WERI-Rb-1 (cell line): Measurements from ENCODE around the gene SNX3.

Experiments
- DNase-seq: peaks from one replicate; pipeline ENCODE4 v3.0.0-alpha.2; 2020
- H3K27ac ChIP-seq: fragments of 250-450 bp; sonication (Bioruptor Pico); 2 replicates; pipeline ENCODE4 v1.5.1; 2020; ENCODE audit warnings: mild to moderate bottlenecking, moderate library complexity
- H3K27me3 ChIP-seq: fragments of 250-450 bp; sonication (Bioruptor Pico); 2 replicates; pipeline ENCODE4 v1.5.1; 2021; ENCODE audit warnings: mild to moderate bottlenecking, low read depth, moderate library complexity; ENCODE audit not compliant: insufficient read depth, severe bottlenecking
- H3K36me3 ChIP-seq: fragments of 250-450 bp; sonication (Bioruptor Pico); 2 replicates; pipeline ENCODE4 v1.5.1; 2020; ENCODE audit warnings: mild to moderate bottlenecking, moderate library complexity
- H3K4me3 ChIP-seq: 2 replicates; pipeline ENCODE4 v1.5.1; 2011; ENCODE audit warnings: low read depth, mild to moderate bottlenecking, control low read depth, low read length
- H3K9me3 ChIP-seq: fragments of 250-450 bp; sonication (Bioruptor Pico); 2 replicates; pipeline ENCODE4 v1.5.1; 2021; ENCODE audit warnings: mild to moderate bottlenecking, moderate library complexity; ENCODE audit not compliant: severe bottlenecking
- TF ChIP-seq, protein P1 (sequence below): IDR thresholded peaks from 2 replicates; pipeline ENCODE4 v1.5.1; 2011; ENCODE audit warnings: low read depth, mild to moderate bottlenecking, control low read depth, inconsistent platforms, low read length

SNX3 gene

DNA sequence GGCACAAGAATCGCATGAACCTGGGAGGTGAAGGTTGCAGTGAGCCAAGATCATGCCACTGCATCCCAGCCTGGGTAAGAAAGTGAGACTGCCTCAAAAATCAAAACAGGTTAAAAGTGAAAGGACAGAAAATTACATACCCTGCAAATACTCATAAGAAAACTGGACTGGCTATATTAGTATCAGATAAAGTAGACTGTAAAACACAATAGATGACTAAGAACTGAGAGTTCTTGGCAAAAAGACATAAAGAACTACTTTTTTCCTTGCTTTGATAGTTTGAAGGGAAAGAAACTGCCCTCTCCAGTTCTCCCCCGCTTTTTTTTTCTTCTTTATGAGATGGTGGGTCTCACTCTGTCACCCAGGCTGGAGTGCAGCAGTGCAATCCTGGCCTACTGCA is 17.0 kb downstream of the SNX3 start:
- H3K36me3 ChIP-seq = peaks cover 19% of the 10 kb centered on the region
- TF ChIP-seq, protein P1, sequence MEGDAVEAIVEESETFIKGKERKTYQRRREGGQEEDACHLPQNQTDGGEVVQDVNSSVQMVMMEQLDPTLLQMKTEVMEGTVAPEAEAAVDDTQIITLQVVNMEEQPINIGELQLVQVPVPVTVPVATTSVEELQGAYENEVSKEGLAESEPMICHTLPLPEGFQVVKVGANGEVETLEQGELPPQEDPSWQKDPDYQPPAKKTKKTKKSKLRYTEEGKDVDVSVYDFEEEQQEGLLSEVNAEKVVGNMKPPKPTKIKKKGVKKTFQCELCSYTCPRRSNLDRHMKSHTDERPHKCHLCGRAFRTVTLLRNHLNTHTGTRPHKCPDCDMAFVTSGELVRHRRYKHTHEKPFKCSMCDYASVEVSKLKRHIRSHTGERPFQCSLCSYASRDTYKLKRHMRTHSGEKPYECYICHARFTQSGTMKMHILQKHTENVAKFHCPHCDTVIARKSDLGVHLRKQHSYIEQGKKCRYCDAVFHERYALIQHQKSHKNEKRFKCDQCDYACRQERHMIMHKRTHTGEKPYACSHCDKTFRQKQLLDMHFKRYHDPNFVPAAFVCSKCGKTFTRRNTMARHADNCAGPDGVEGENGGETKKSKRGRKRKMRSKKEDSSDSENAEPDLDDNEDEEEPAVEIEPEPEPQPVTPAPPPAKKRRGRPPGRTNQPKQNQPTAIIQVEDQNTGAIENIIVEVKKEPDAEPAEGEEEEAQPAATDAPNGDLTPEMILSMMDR = no peak
- H3K9me3 ChIP-seq = no peaks in the 10 kb centered on the region
- no peak overlapping the region for H3K4me3 ChIP-seq
- H3K27me3 ChIP-seq = no peaks in the 10 kb centered on the region
- no peak for DNase-seq
- H3K27ac ChIP-seq = no peak overlapping the region

DNA sequence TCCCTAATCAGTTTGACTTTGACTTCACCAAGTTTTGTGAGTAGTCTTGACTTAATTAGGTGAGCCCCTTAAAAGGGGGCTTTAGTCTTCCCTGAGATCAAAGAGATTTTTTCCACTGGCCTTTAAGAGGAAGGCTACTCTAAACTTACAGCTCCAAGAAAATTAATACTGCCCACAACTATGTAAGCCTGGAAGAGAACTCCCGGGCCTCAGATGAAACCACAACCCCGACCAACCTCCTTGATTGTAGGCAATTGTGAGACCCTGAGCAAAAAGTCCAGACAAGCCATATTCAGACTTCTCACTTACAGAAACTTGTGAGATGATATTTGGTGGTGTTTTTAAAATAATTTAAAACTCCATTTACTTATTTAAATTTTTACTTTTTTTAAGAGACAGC is 18.1 kb downstream of the SNX3 start:
- no peak overlapping the region for H3K4me3 ChIP-seq

DNA sequence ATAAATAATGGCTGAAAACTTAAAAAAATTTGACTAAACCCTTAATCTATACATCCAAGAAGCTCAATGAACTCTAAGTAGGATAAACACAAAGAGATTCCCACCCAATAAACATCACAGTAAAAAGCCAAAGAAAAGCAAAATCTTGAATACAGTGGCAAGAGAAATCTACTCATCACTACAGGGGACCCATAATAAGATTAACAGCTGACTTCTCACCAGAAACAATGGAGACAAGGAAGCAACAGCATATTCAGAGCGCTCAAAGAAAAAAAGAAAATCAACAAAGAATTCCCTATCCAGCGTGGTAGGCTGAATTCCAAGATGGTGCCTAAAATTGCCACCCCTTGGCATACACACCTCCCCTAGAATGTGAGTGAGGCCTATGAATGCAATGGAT is 18.6 kb downstream of the SNX3 start:
- no peak overlapping the region for H3K4me3 ChIP-seq
- peaks cover 19% of the 10 kb centered on the region for H3K36me3 ChIP-seq
- no peak overlapping the region for H3K27ac ChIP-seq
- no peaks in the 10 kb centered on the region for H3K9me3 ChIP-seq
- no peaks in the 10 kb centered on the region for H3K27me3 ChIP-seq
- DNase-seq = no peak
- TF ChIP-seq, protein P1 = no peak

More for the DNA sequence above, 18.1 kb downstream of the SNX3 start:
- Histone ChIP-seq H3K36me3 (peaks cover 19% of the 10 kb centered on the region), H3K27me3 (no peaks in the 10 kb centered on the region), H3K27ac (no peak overlapping the region), H3K9me3 (no peaks in the 10 kb centered on the region)
- no peak for DNase-seq
- TF ChIP-seq, protein P1 = no peak

DNA sequence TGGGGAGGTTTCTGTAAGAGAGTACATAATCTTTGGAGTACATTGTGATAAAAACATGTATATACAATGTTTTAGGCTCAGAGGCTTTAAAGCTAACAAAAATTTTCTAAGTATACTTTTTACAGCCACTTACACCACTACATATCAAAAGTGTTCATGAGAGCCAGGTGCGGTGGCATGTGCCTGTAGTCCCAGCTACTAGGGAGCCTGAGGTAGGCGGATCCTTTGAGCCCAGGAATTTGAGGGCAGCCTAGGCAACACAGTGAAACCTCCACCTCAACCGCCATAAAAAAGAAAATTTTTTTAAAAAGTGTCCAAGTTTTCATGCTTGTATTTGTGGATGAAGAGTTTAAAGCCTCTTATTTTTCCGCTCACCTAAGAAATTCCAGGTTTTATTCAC is 22.5 kb downstream of the SNX3 start:
- Histone ChIP-seq H3K36me3 (peaks cover 12% of the 10 kb centered on the region), H3K27ac (no peak overlapping the region), H3K4me3 (no peak overlapping the region), H3K9me3 (no peaks in the 10 kb centered on the region), H3K27me3 (no peaks in the 10 kb centered on the region)
- TF ChIP-seq, protein P1 = no peak
- DNase-seq = no peak

DNA sequence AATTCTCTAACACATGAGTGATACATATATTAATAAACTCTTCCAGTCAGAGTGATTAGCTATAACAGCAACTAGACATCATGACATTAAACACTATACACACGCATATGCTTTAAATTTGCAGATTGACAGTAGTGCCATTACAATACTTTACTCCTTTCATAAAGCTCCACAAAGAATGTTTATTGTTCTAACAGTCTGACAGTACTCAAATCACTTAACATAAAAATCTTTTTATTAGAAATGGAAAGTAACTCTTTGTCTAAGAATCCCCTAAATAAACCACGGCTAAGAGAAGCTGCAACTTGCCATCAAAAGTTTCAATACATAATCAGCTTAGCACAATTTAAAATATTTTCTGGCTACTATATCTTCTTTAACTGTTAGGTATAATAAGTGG is 24.0 kb downstream of the SNX3 start:
- TF ChIP-seq, protein P1 = no peak

DNA sequence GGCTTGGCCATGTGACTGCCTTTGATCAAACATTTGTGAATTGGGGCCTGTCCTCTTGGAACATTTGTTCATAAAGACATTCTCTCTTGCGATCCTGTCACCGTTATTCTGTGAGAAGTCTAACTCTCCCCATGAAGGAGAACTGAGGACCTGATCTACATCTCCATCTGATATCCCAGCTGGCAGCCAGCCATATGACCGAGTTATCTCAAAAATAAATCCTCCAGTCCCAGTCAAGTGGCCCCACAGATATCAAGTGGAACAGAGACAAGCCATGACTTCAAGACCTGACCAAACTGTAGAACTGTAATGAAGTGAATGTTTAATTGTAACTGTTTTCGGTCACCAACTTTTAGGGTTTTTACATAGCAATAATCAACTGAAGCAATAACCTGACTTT is 25.7 kb downstream of the SNX3 start:
- TF ChIP-seq, protein P1 = no peak
- no peak for DNase-seq
- Histone ChIP-seq H3K27me3 (no peaks in the 10 kb centered on the region), H3K36me3 (peaks cover 6% of the 10 kb centered on the region), H3K9me3 (no peaks in the 10 kb centered on the region), H3K27ac (no peak overlapping the region), H3K4me3 (no peak overlapping the region)

More for the DNA sequence above, 24.0 kb downstream of the SNX3 start:
- no peak for DNase-seq
- H3K27me3 ChIP-seq = no peaks in the 10 kb centered on the region
- no peaks in the 10 kb centered on the region for H3K9me3 ChIP-seq
- no peak overlapping the region for H3K27ac ChIP-seq
- peaks cover 12% of the 10 kb centered on the region for H3K36me3 ChIP-seq
- no peak overlapping the region for H3K4me3 ChIP-seq
